NCI-H82 treated with DMSO at 0.1 percent for 48 hours (cell line): Measurements from ENCODE around the gene ZNRF3.
"Not testable (repeated sequence)": the region's sequence is repeated elsewhere in the genome, so short reads cannot be mapped to it uniquely, and the experiment has no call there.

Experiments used
- DNase-seq: peaks from one replicate; lab custom pipeline; 2025; ENCODE audit not compliant: unreplicated experiment; lab: John Stamatoyannopoulos, UW

Gene ZNRF3

DNA sequence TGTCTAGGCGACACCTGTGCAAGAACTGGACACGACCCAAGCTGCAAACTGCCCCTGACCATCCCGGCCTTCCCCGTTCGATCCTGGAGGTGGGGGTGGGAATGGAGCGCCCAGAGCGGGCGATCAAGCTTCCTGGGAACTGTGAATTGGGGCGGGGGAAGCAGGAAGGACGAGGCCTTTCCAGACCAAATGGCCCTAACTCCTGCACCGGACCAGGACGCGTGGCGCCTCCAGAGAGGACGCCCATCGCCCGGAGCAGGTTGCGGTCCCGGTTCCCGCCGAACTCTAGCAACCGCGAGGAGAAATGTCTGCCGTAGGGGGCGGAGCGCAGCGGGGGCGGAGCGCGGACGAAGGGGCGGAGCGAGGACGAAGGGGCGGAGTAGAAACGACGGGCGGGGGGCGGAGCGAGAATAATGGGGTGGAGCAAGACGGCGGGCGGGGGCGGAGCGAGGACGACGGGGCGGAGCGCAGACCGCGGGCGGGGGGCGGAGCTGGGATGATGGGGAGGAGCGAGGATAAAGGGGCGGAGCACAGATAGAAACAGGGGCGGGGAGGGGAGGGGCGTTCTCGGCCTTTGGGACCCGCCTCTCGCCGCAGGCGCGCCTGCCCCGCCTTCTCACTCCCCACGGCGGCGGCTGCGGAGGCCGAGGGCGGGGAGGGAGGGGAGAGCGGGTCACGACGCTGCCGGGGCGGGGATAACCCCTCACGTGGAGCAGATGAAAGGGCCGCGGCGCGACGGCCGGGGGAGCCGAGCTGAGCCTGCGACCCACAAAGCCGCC is at the start of gene ZNRF3:
Gene ZNRF3 (plus strand): TSS at position 695 of the 779 bp plus-strand sequence. CDS start 195 bp downstream, outside the sequence.
- DNase-seq, result peak; percentile 55

- DNase-seq, result no peak
Observed at GRCh38 chr22:28835630-28836189, 47.7 kb upstream of the ZNRF3 start.

- DNase-seq, result no peak
Observed at GRCh38 chr22:28837640-28838039, 45.7 kb upstream of the ZNRF3 start.

DNA sequence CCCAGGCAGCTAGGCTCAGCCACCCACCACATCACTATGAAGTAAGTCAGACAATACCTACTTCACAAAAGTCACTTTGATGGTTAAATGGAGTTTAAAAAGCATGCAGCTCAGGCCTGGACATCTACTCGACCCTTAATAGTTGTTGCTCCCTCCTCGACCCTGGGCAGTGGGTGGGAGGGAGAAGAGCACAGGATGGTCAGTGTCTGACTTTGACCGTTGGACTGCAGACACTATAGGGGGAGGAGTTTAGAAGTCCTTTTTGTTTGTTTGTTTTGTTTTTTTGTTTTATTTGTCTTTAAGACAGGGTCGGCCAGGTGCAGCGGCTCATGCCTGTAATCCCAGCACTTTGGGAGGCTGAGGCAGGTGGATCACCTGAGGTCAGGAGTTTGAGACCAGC is 44.4 kb upstream of the ZNRF3 start:
- DNase-seq, result no peak

DNA sequence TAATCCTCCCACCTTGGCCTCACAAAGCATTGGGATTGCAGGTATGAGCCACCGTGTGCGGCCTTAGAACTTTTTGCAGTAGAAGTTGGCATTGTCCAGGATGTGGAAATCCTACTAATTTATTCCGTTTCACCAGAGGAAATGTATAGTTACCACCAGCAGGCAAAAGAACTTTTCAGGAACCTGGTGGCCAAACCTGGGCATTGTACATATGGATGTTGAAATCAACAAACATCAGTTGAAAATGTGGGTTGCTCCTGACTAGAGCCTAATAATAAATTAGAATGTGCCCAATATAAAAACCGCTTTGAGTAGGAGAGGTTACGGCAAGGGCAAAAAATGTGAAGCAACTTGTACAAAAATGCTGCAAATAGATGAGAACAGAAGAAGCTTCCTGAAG is 42.3 kb upstream of the ZNRF3 start:
- DNase-seq, result no peak

DNA sequence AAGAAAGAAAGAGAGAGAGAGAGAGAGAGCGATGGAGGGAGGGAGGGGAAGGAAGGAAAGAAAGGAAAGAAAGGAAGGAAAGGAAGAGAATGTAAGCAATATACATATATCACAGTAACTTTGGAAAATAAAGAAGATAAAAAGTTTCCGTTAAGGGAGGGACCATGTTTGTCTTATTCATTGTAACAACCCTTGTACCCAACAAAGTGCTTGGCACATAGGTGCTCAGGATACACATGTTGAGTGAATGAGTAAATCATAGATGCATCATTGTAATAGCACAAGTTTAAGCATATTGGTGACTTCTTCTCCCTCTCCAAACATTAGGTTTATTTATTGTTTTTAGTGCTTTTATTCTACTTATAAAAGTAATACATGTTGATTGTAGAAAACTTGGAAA is 39.7 kb upstream of the ZNRF3 start:
- DNase-seq, result no peak

GRCh38 chr22:28844277-28844676 is 39.1 kb upstream of the ZNRF3 start:
- not testable (repeated sequence) for DNase-seq

DNA sequence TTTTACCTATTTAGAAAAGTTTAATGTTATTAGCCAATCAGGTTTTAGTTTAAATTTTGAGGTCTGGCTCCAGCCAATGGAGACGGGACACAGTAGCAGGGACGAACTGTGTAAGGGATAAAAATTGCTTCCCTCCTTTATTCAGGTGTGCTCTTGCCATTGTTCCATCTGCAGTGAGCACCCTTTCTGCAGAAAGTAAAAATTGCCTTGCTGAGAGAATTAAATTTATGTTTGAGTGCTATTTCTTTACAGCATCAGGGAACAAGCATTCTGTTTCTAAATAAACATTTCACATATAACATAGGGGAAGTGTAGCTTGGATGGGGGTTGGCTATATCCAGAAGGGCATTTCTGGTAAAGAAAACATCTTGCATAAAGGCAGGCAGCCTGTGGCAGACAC is 36.4 kb upstream of the ZNRF3 start:
- DNase-seq, result no peak

- DNase-seq, result peak; percentile 39
Observed at GRCh38 chr22:28855355-28856094, 27.8 kb upstream of the ZNRF3 start.

- DNase-seq, result no peak
Observed at GRCh38 chr22:28856095-28856455, 27.3 kb upstream of the ZNRF3 start.

DNA sequence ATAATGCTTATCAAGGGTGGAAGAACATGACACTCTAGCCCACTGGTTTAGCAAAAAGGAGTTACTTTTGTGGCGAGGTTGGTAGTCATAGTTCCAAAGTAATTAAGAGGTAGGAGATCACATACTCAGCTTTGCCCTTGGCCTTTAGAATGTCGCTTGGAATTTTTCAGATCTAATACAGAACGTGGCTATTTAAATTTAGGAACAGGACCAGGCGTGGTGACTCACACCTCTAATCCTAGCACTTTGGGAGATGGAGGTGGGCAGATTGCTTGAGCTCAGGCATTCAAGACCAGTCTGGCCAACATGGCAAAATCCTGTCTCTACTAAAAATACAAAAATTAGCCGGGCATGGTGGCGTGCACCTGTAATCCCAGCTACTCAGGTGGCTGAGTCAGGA is 26.1 kb upstream of the ZNRF3 start:
- DNase-seq, result no peak

DNA sequence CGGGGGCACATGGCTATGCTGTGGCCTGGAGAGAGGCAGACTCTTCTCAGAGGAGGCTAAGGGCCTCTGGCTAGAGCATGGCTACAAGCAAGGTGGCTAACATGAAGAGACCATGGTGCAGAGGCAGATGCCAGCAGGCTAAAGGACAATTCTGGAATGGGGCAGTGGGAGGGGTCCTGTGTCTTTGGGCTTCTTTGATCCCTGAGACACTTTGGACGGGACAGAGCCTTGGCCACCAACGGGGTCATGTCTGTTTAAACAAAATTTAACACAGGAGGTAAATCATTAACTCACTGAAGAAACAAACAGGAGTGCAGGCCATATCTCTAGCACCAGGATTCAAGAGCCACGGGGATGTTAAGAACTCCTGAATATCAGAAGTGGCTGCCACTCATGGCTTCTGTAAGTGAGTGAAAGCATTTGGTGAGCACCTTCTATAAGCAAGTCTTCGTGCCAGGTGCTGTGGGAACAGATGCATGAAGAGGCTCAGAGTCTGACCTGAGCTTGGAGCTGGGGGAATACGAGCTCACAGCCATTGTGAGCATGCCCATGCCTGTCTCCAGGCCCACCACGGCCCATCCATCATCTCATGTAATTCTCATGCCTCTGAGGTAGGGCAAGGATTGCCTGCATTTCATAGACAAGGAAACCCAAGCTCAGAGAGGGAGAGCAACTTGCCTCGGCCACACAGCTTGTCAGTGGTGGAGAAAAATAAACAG is 18.3 kb upstream of the ZNRF3 start:
- DNase-seq, result no peak

GRCh38 chr22:28867191-28867590 is 16.2 kb upstream of the ZNRF3 start:
- no peak for DNase-seq

GRCh38 chr22:28868389-28868788 is 15.0 kb upstream of the ZNRF3 start:
- DNase-seq, result not testable (repeated sequence)

- no peak for DNase-seq
Observed at GRCh38 chr22:28869736-28870135, 13.6 kb upstream of the ZNRF3 start.

DNA sequence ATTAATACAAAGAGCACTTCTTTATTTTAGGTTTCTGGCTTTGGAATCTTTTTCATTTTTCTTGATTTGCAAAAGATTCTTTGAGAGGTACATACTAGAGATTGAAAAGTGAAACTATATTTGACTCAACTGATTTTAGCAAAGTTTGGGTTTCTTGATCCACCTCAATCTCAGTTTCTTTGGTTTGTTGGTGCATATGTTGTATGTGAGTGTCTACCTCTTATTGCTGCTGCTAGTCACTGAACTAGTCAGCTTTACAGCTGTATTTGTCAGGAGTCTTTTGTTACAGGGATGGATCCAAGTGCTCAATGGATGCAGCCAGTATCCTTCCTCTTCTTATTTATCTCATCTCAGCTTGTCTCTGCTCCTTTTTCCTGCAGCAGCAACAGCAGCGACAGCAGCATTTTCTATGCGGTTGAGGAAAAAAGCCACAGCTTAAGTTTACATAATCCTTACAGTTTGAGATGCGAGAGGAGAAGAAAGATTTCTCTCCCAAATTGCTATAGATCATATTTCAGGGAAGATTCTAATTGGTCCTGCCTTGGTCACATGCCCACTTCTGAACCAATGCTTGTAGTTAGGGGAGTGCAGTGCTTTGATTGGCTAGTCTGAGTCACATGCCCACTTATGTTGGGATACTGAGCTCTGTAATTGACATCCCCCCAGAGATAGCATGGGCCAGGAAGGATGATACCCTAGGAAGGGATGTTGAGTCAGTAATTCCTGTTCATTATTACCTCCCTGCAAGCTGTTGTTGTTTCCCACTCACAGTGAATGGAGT is 10.0 kb upstream of the ZNRF3 start:
- no peak for DNase-seq

DNA sequence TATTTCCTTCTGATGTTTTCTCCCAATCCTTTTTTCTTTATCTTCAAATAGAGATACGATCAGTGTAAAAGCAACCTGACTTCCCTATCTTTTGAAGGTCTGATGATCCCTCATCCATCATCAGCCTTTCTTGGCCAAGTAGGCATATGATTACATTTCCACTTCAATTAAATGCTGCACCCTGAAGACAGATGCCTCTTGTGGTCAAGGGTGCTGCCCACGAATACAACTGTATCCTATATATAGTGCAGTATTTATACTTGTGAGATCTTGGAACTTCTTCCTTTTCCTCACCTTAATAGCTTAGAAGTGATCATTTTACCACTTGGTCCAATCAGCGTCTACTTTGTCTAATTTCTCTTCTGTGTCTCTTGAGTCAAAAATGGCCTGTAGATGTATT is 9.3 kb upstream of the ZNRF3 start:
- DNase-seq, result no peak

- DNase-seq, result no peak
Observed at GRCh38 chr22:28874811-28875320, 8.5 kb upstream of the ZNRF3 start.

- DNase-seq, result no peak
Observed at GRCh38 chr22:28882545-28882877, 861 bp upstream of the ZNRF3 start.

GRCh38 chr22:28883657-28883916 is 215 bp downstream of the ZNRF3 start:
- DNase-seq, result no peak
